ENCODE data around the gene TMEM47.

GRCh38 chrX:34642849-34643248, 14.2 kb downstream of the TMEM47 start:
- TF ChIP-seq CTCF (conservative IDR thresholded peaks at IDR 0.05 in 1 of 2, IDR thresholded peaks at IDR 0.05 in 1 of 2; ENCODE audit: extremely low read depth in 1 of 2, insufficient read depth in 1 of 2, low read depth in 1 of 2, low read length in 2 of 2), result no peak
- no peak for TF ChIP-seq EZH2 (IDR thresholded peaks at IDR 0.05; ENCODE audit: borderline replicate concordance, low read length)
